H1 (cell line): ENCODE data around the gene AGFG2. TPM values are rescaled to one million over a fixed set of nuclear protein-coding genes. Genes with fewer than 3 reads are reported as not detected.

ENCODE experiments used
- CTCF ChIA-PET: fragments of 300-600 bp; sonication (Branson Sonifier 250); formaldehyde crosslinking; loops from one replicate; lab custom pipeline; 2021; ENCODE audit not compliant: partially characterized antibody; lab: Charles Lee
- POLR2A ChIA-PET: fragments of 300-600 bp; sonication (Branson Sonifier 250); formaldehyde crosslinking; loops from one replicate; lab custom pipeline; 2021; ENCODE audit warnings: inconsistent platforms; ENCODE audit not compliant: partially characterized antibody; lab: Charles Lee
- DNase-seq, 2 experiments: peaks; one replicate each; pipeline versions ENCODE4 v3.0.0 to v3.0.0-alpha.2; 2010 to 2022; ENCODE audit warnings: low spot score in 2 of 2, low read depth in 1 of 2, mixed read lengths in 1 of 2
- FAIRE-seq: peaks from 2 replicates; lab custom pipeline; 2011; peaks lifted over from hg19 to GRCh38; lab: Jason Lieb, UNC
- H2AFZ ChIP-seq: 2 replicates; pipeline ENCODE4 v1.8.1; 2012; ENCODE audit warnings: low read length, inconsistent platforms
- H2AK5ac ChIP-seq: 2 replicates; pipeline ENCODE4 v1.6.1; 2013; ENCODE audit warnings: low read depth, low read length
- H2BK120ac ChIP-seq: replicated peaks from 2 replicates; pipeline ENCODE3; 2013; ENCODE audit warnings: low read depth, low read length, inconsistent platforms
- H2BK12ac ChIP-seq: 2 replicates; pipeline ENCODE4 v1.6.1; 2013; ENCODE audit warnings: low read depth, low read length
- H2BK15ac ChIP-seq: 2 replicates; pipeline ENCODE4 v1.6.1; 2013; ENCODE audit warnings: low read length
- H2BK20ac ChIP-seq: 2 replicates; pipeline ENCODE4 v1.6.1; 2013; ENCODE audit warnings: low read length
- H2BK5ac ChIP-seq: 2 replicates; pipeline ENCODE4 v1.6.1; 2013; ENCODE audit warnings: low read depth, low read length
- H3K14ac ChIP-seq: 2 replicates; pipeline ENCODE4 v1.6.1; 2013; ENCODE audit warnings: inconsistent platforms; ENCODE audit not compliant: insufficient read length
- H3K18ac ChIP-seq: 2 replicates; pipeline ENCODE4 v1.6.1; 2013; ENCODE audit warnings: low read length; ENCODE audit errors: extremely low read depth
- H3K23ac ChIP-seq: 2 replicates; pipeline ENCODE4 v1.6.1; 2013; ENCODE audit warnings: inconsistent platforms; ENCODE audit not compliant: insufficient read length
- H3K23me2 ChIP-seq: 2 replicates; pipeline ENCODE4 v1.6.1; 2013; ENCODE audit warnings: low read depth, low read length
- H3K27ac ChIP-seq: 2 replicates; pipeline ENCODE4 v1.6.1; 2011; ENCODE audit warnings: low read depth, low read length, inconsistent platforms
- H3K27me3 ChIP-seq, 4 experiments: replicated peaks in 1 of 4; 1 replicate in 1 of 4; 2 replicates in 3 of 4; pipeline versions ENCODE4 v1.6.1 to v1.8.1; 2011 to 2013; ENCODE audit warnings: low read length in 3 of 4, mild to moderate bottlenecking in 3 of 4, inconsistent platforms in 2 of 4, mixed read lengths in 2 of 4, moderate library complexity in 1 of 4; ENCODE audit not compliant: control insufficient read depth in 3 of 4, insufficient read depth in 3 of 4; ENCODE audit errors: extremely low read depth in 1 of 4
- H3K36me3 ChIP-seq, 4 experiments: 2 replicates each; pipeline versions ENCODE4 v1.6.1 to v1.8.1; 2011 to 2013; ENCODE audit warnings: mild to moderate bottlenecking in 4 of 4, low read length in 3 of 4, moderate library complexity in 2 of 4, control low read depth in 1 of 4, inconsistent platforms in 1 of 4; ENCODE audit not compliant: insufficient read depth in 4 of 4, control insufficient read depth in 2 of 4
- H3K4ac ChIP-seq: replicated peaks from 2 replicates; pipeline ENCODE3; 2013; ENCODE audit warnings: low read length, low read depth, mixed read lengths, inconsistent platforms; ENCODE audit not compliant: insufficient read length
- H3K4me1 ChIP-seq, 4 experiments: replicated peaks in 1 of 4; 1 replicate in 1 of 4; 2 replicates in 3 of 4; pipeline versions ENCODE4 v1.6.1 to v1.8.1; 2011 to 2013; ENCODE audit warnings: low read length in 3 of 4, inconsistent platforms in 2 of 4, mixed read lengths in 1 of 4; ENCODE audit not compliant: insufficient read depth in 4 of 4, control insufficient read depth in 3 of 4
- H3K4me2 ChIP-seq, 2 experiments: 2 replicates each; pipeline versions ENCODE4 v1.6.1 to v1.8.1; 2011 to 2013; ENCODE audit warnings: low read depth in 2 of 2, low read length in 2 of 2, control low read depth in 1 of 2, inconsistent platforms in 1 of 2, mild to moderate bottlenecking in 1 of 2; ENCODE audit not compliant: insufficient read depth in 1 of 2
- H3K4me3 ChIP-seq, 4 experiments: fragments of 200-600, 300-600 bp in 1 of 4; sonication (generic), shearing (Covaris generic), sonication (Bioruptor Twin) in 1 of 4; 2 replicates each; pipeline versions ENCODE4 v1.5.1 to v1.8.1; 2011 to 2016; ENCODE audit warnings: low read length in 4 of 4, low read depth in 3 of 4, control low read depth in 2 of 4, inconsistent platforms in 2 of 4, mild to moderate bottlenecking in 2 of 4, mixed read lengths in 1 of 4, moderate library complexity in 1 of 4; ENCODE audit not compliant: insufficient read depth in 2 of 4; ENCODE audit errors: extremely low read depth in 1 of 4
- H3K56ac ChIP-seq: replicated peaks from 2 replicates; pipeline ENCODE3; 2013; ENCODE audit warnings: low read depth, mild to moderate bottlenecking, mixed read lengths, low read length, inconsistent platforms; ENCODE audit not compliant: insufficient read length
- H3K79me1 ChIP-seq: 2 replicates; pipeline ENCODE4 v1.6.1; 2013; ENCODE audit warnings: low read depth, low read length, control low read depth
- H3K79me2 ChIP-seq, 2 experiments: 2 replicates each; pipeline versions ENCODE4 v1.6.1 to v1.8.1; 2012 to 2013; ENCODE audit warnings: low read length in 2 of 2, mild to moderate bottlenecking in 2 of 2, inconsistent platforms in 1 of 2; ENCODE audit not compliant: insufficient read depth in 2 of 2, control insufficient read depth in 1 of 2
- H3K9ac ChIP-seq, 4 experiments: replicated peaks in 1 of 4; 1 replicate in 1 of 4; 2 replicates in 3 of 4; pipeline versions ENCODE4 v1.6.1 to v1.8.1; 2011 to 2013; ENCODE audit warnings: low read depth in 3 of 4, low read length in 3 of 4, control low read depth in 2 of 4, mild to moderate bottlenecking in 2 of 4, moderate library complexity in 2 of 4, inconsistent platforms in 1 of 4; ENCODE audit errors: extremely low read depth in 1 of 4
- H3K9me3 ChIP-seq, 2 experiments: 2 replicates each; pipeline versions ENCODE4 v1.6.1 to v1.8.1; 2012 to 2013; ENCODE audit warnings: mild to moderate bottlenecking in 2 of 2, moderate library complexity in 2 of 2, control low read depth in 1 of 2, inconsistent platforms in 1 of 2, low read depth in 1 of 2, low read length in 1 of 2, mixed read lengths in 1 of 2; ENCODE audit not compliant: insufficient read depth in 2 of 2
- H4K20me1 ChIP-seq, 2 experiments: replicated peaks in 1 of 2; 2 replicates each; pipeline versions ENCODE3 to v1.8.1; 2011 to 2013; ENCODE audit warnings: inconsistent platforms in 2 of 2, low read length in 2 of 2, mild to moderate bottlenecking in 1 of 2; ENCODE audit not compliant: insufficient read depth in 2 of 2, control insufficient read depth in 1 of 2
- H4K5ac ChIP-seq: 2 replicates; pipeline ENCODE4 v1.6.1; 2013; ENCODE audit warnings: low read length, low read depth, mixed read lengths, inconsistent platforms; ENCODE audit not compliant: insufficient read length
- H4K8ac ChIP-seq: 2 replicates; pipeline ENCODE4 v1.8.0; 2013; ENCODE audit warnings: mild to moderate bottlenecking, moderate library complexity, low read length, inconsistent platforms; ENCODE audit not compliant: insufficient read depth; ENCODE audit errors: extremely low read depth
- H4K91ac ChIP-seq: replicated peaks from 2 replicates; pipeline ENCODE3; 2013; ENCODE audit warnings: low read length, mixed read lengths, inconsistent platforms; ENCODE audit not compliant: insufficient read length
- CBX8 ChIP-seq: fragments of 300-800, 300-1000 bp; sonication (generic); IDR thresholded peaks from 2 replicates; pipeline ENCODE4 v1.7.1; 2016; ENCODE audit warnings: low read depth, low read length, borderline replicate concordance
- GABPA ChIP-seq: IDR thresholded peaks from 2 replicates; pipeline ENCODE4 v1.6.1; 2011; ENCODE audit warnings: mild to moderate bottlenecking, low read length, moderate library complexity, borderline replicate concordance; ENCODE audit not compliant: insufficient read depth
- MAFK ChIP-seq: IDR thresholded peaks from 2 replicates; pipeline ENCODE4 v1.6.1; 2012; ENCODE audit warnings: low read depth, mild to moderate bottlenecking, improper control_type of control experiment, low read length
- WGBS, 2 experiments: shearing (Covaris generic) in 1 of 2; methylation state at CpG; one replicate each; pipeline versions ENCODE4 v1.1.6 to v1.1.7; 2013 to 2015; ENCODE audit warnings: low lambda C conversion rate in 2 of 2, mixed read lengths in 2 of 2, inconsistent platforms in 1 of 2, low coverage in 1 of 2, missing lambda C conversion rate in 1 of 2; ENCODE audit not compliant: insufficient replicate concordance in 2 of 2, insufficient coverage in 1 of 2, insufficient read length in 1 of 2; ENCODE audit errors: extremely low coverage in 1 of 2, missing lambda C conversion rate in 1 of 2; 5-methylcytosine and 5-hydroxymethylcytosine counted together
- polyA plus RNA-seq, 7 experiments: library from polyadenylated mRNA; depleted of rRNA in 3 of 7; stranded (reverse) in 5 of 7; unstranded in 2 of 7; fragments of >200 nt in 5 of 7; fragments of 200-250 nt in 2 of 7; gene quantifications; 1 replicate in 5 of 7; 2 replicates in 1 of 7; 4 replicates in 1 of 7; pipeline versions ENCODE4 v1.2.1 to v1.2.3, GENCODE V29; 2011 to 2013; ENCODE audit warnings: missing spikeins in 2 of 7, mixed read lengths in 2 of 7
- total RNA-seq: library from RNA; stranded (reverse); fragmentation: NEBNext Ultra II Directional; extraction: Animal tissue kit (Norgen Biotek cat#: 25700); gene quantifications from 2 replicates; pipeline ENCODE4 v1.2.1, GENCODE V29; 2021

AGFG2 gene
- total and polyA plus RNA-seq, 2 of the 8 experiments (the other 6 are each of a cell fraction or from before 2014, with no cell fraction given), result 7.6 to 11.2 TPM

DNA sequence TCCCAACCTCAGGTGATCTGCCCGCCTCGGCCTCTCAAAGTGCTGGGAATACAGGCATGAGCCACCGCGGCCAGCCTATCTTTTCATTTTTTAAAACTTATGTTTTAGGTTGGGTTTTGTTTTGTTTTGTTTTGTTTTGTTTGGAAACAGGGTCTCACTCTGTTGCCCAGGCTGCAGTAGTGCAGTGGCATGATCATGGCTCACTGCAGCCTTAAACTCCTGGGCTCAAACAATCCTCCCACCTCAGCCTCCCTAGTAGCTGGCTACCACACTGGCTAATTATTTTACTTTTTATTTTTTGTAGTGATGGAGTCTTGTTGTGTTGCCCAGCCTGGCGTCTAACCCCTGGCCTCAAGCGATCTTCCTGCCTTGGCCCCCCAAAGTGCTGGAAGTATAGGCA, 19.4 kb upstream of the AGFG2 start:
- Histone ChIP-seq H4K5ac (no peak overlapping the region), H3K27me3 (no peaks in the 10 kb centered on the region), H3K4me1 (no peaks in the 10 kb centered on the region), H2BK20ac (no peak overlapping the region), H3K56ac (no peak overlapping the region), H3K4me3 (no peak overlapping the region), H3K23ac (no peak overlapping the region), H2BK12ac (no peak overlapping the region), H4K20me1 (no peaks in the 10 kb centered on the region), H3K9ac (no peak overlapping the region), H3K36me3 (no peaks in the 10 kb centered on the region), H3K9me3 (peaks cover 0 to 8% of the 10 kb centered on the region in 2 experiments; a peak in 2 of 4 replicates), H4K91ac (no peak overlapping the region), H3K79me1 (no peaks in the 10 kb centered on the region), H2AK5ac (no peak overlapping the region), H2AFZ (no peak overlapping the region), H3K27ac (no peak overlapping the region), H2BK5ac (no peak overlapping the region), H4K8ac (no peak overlapping the region), H2BK120ac (no peak overlapping the region), H3K79me2 (no peaks in the 10 kb centered on the region), H3K14ac (no peak overlapping the region), H3K23me2 (no peaks in the 10 kb centered on the region; the same call in 1 of the 2 replicates), H3K4me2 (no peak overlapping the region), H3K4ac (no peak overlapping the region), H3K18ac (no peak overlapping the region), H2BK15ac (no peak overlapping the region)
- ChIA-PET POLR2A (interaction anchor here (0.7 to 1.2 kb wide), 4 partner anchors 9 to 369 kb away, joined by 3 to 4 read pairs (median 3); no protein-coding TSS in a partner anchor), CTCF (interaction anchor here (0.6 to 2.3 kb wide), 6 partner anchors 16 to 457 kb away, joined by 3 to 7 read pairs (median 4); no protein-coding TSS in a partner anchor)
- FAIRE-seq (no peak), DNase-seq (no peak)
- TF ChIP-seq MAFK (no peak), CBX8 (no peak), GABPA (no peak)
- WGBS, 2 experiments, result 93% methylated on average over 6 of the region's 6 CpGs; no CpG with 5 or more reads in 1 of the 2 experiments
